T-cell (primary cell): Measurements from ENCODE around the gene SMYD1. TPM values are rescaled to one million over a fixed set of nuclear protein-coding genes. Genes with fewer than 3 reads are reported as not detected.

ENCODE experiments used
- ATAC-seq, 4 experiments: fragments of 200-7000 bp in 3 of 4; fragments of 150-1000 bp in 1 of 4; cut with Tn5 transposase; replicated peaks in 1 of 4; 1 replicate in 3 of 4; 2 replicates in 1 of 4; pipeline ENCODE4 v1.10.0; 2021; ENCODE audit warnings: moderate library complexity in 3 of 4, mild to moderate bottlenecking in 2 of 4, moderate number of reproducible peaks in 1 of 4
- CTCF ChIA-PET, 2 donors: fragments of 300-600 bp; sonication (Branson Sonifier 250); formaldehyde crosslinking; loops; one replicate each; lab custom pipeline; 2022; ENCODE audit warnings: antibody characterized with exemption in 2 of 2; lab: Charles Lee
- POLR2A ChIA-PET, 2 donors: fragments of 300-600 bp; sonication (Branson Sonifier 250); formaldehyde crosslinking; loops; one replicate each; lab custom pipeline; 2022; ENCODE audit warnings: antibody characterized with exemption in 2 of 2; lab: Charles Lee
- DNase-seq, 35 experiments: peaks; one replicate each; pipeline versions ENCODE4 v3.0.0 to v3.0.0-alpha.2; 2013 to 2023
- H3K27ac ChIP-seq: one replicate; pipeline ENCODE4 v1.5.1; 2013; ENCODE audit warnings: low read length
- H3K27me3 ChIP-seq, 2 experiments: replicated peaks in 1 of 2; 1 replicate in 1 of 2; 2 replicates in 1 of 2; pipeline versions ENCODE4 v1.6.1 to v1.7.0; 2013; ENCODE audit warnings: low read length in 1 of 2, mixed read lengths in 1 of 2; ENCODE audit not compliant: control insufficient read depth in 2 of 2, insufficient read depth in 2 of 2; ENCODE audit errors: extremely low read depth in 1 of 2
- H3K36me3 ChIP-seq, 2 donors: 1 replicate in 1 of 2; 2 replicates in 1 of 2; pipeline versions ENCODE4 v1.6.1 to v1.7.0; 2013; ENCODE audit warnings: low read length in 1 of 2; ENCODE audit not compliant: control insufficient read depth in 2 of 2, insufficient read depth in 1 of 2; ENCODE audit errors: extremely low read depth in 1 of 2
- H3K4me1 ChIP-seq, 2 experiments: 1 replicate in 1 of 2; 2 replicates in 1 of 2; pipeline versions ENCODE4 v1.6.1 to v1.7.0; 2013; ENCODE audit warnings: low read length in 2 of 2, mixed read lengths in 1 of 2; ENCODE audit not compliant: insufficient read depth in 2 of 2, control insufficient read depth in 1 of 2; ENCODE audit errors: extremely low read depth in 1 of 2
- H3K4me3 ChIP-seq, 2 donors: 1 replicate in 1 of 2; 2 replicates in 1 of 2; pipeline versions ENCODE4 v1.5.1 to v1.7.0; 2013; ENCODE audit warnings: mild to moderate bottlenecking in 2 of 2, low read length in 1 of 2, moderate library complexity in 1 of 2; ENCODE audit not compliant: control insufficient read depth in 1 of 2; ENCODE audit errors: extremely low read depth in 1 of 2
- H3K9me3 ChIP-seq: 2 replicates; pipeline ENCODE4 v1.7.0; 2013
- H3K27ac Mint-ChIP-seq, 2 donors: one replicate each; pipeline ENCODE4 v1.8.0; 2020 to 2021; ENCODE audit warnings: mild to moderate bottlenecking in 2 of 2, mixed read lengths in 2 of 2
- H3K27me3 Mint-ChIP-seq, 2 donors: one replicate each; pipeline ENCODE4 v1.8.0; 2021 to 2022; ENCODE audit warnings: mixed read lengths in 2 of 2
- H3K36me3 Mint-ChIP-seq: one replicate; pipeline ENCODE4 v1.8.0; 2021; ENCODE audit warnings: mixed read lengths
- H3K4me1 Mint-ChIP-seq, 3 donors: one replicate each; pipeline ENCODE4 v1.8.0; 2020 to 2022; ENCODE audit warnings: mixed read lengths in 3 of 3, mild to moderate bottlenecking in 1 of 3
- H3K4me3 Mint-ChIP-seq, 3 donors: one replicate each; pipeline ENCODE4 v1.8.0; 2020 to 2022; ENCODE audit warnings: mild to moderate bottlenecking in 3 of 3, mixed read lengths in 3 of 3, moderate library complexity in 3 of 3
- H3K9me3 Mint-ChIP-seq, 3 donors: one replicate each; pipeline ENCODE4 v1.8.0; 2020 to 2022; ENCODE audit warnings: mixed read lengths in 3 of 3
- WGBS: methylation state at CpG from one replicate; pipeline ENCODE4 v1.1.5; 2013; ENCODE audit warnings: missing lambda C conversion rate; ENCODE audit not compliant: insufficient coverage; 5-methylcytosine and 5-hydroxymethylcytosine counted together
- total RNA-seq, 35 experiments: library from RNA in 6 of 35; stranded (reverse) in 6 of 35; fragments of 120-200 nt in 1 of 35; gene quantifications; one replicate each; pipeline versions ENCODE4 v1.2.1 to v1.2.4 and lab custom pipeline; 2013 to 2026

Gene SMYD1
- total RNA-seq, 5 donors from 2014 or later (not counting 1 experiment from before 2014, with no cell fraction given): not detected

GRCh38 chr2:88144914-88145497 lies 77.4 kb downstream of the SMYD1 start:
- CTCF ChIA-PET: no interaction called here
- H3K27ac Mint-ChIP-seq: no peak overlapping the region
- no peak overlapping the region for H3K4me3 Mint-ChIP-seq
- Histone ChIP-seq H3K4me3 (no peak overlapping the region), H3K27me3 (peaks cover 0 to 18% of the 10 kb centered on the region in 2 experiments), H3K36me3 (no peaks in the 10 kb centered on the region), H3K4me1 (no peaks in the 10 kb centered on the region), H3K9me3 (peaks cover 6% of the 10 kb centered on the region), H3K27ac (no peak overlapping the region)
- peaks cover 5% of the 10 kb centered on the region for H3K36me3 Mint-ChIP-seq
- POLR2A ChIA-PET: no interaction called here
- peaks cover 18 to 23% (median 20%) of the 10 kb centered on the region in 3 donors for H3K9me3 Mint-ChIP-seq
- peaks cover 33 to 36% of the 10 kb centered on the region in 2 donors for H3K27me3 Mint-ChIP-seq
- DNase-seq (no peak), ATAC-seq (no peak)
- H3K4me1 Mint-ChIP-seq: no peaks in the 10 kb centered on the region
- WGBS: 86% methylated on average over 3 of the region's 10 CpGs

GRCh38 chr2:88146590-88146989 lies 79.0 kb downstream of the SMYD1 start:
- Mint-ChIP-seq H3K27me3 (peaks cover 30 to 36% of the 10 kb centered on the region in 2 donors), H3K36me3 (peaks cover 5% of the 10 kb centered on the region), H3K4me3 (no peak overlapping the region), H3K27ac (peak overlapping the region in 1 of 2 donors; percentile 62), H3K4me1 (no peaks in the 10 kb centered on the region), H3K9me3 (peaks cover 17 to 21% (median 20%) of the 10 kb centered on the region in 3 donors)
- ChIA-PET POLR2A (no interaction called here), CTCF (interaction anchor here in 1 of 2 donors (0.8 kb wide), 1 partner anchor 87 kb away, joined by 3 read pairs; no protein-coding TSS in a partner anchor)
- Histone ChIP-seq H3K4me3 (no peak overlapping the region), H3K27ac (no peak overlapping the region), H3K4me1 (no peaks in the 10 kb centered on the region), H3K9me3 (peaks cover 6% of the 10 kb centered on the region), H3K27me3 (peaks cover 0 to 15% of the 10 kb centered on the region in 2 experiments), H3K36me3 (no peaks in the 10 kb centered on the region)
- ATAC-seq (no peak), DNase-seq (no peak)

GRCh38 chr2:88147145-88147544 lies 79.5 kb downstream of the SMYD1 start:
- POLR2A ChIA-PET: no interaction called here
- CTCF ChIA-PET: no interaction called here
- Mint-ChIP-seq H3K36me3 (peaks cover 5% of the 10 kb centered on the region), H3K4me1 (no peaks in the 10 kb centered on the region), H3K27ac (no peak overlapping the region), H3K4me3 (no peak overlapping the region), H3K9me3 (peaks cover 12 to 19% (median 17%) of the 10 kb centered on the region in 3 donors), H3K27me3 (peaks cover 29 to 34% of the 10 kb centered on the region in 2 donors)
- Histone ChIP-seq H3K9me3 (peaks cover 3% of the 10 kb centered on the region), H3K4me1 (no peaks in the 10 kb centered on the region), H3K27me3 (peaks cover 0 to 15% of the 10 kb centered on the region in 2 experiments), H3K4me3 (no peak overlapping the region), H3K27ac (no peak overlapping the region), H3K36me3 (no peaks in the 10 kb centered on the region)
- DNase-seq (no peak), ATAC-seq (no peak)
- 92% methylated on average over 1 of the region's 2 CpGs for WGBS

GRCh38 chr2:88148929-88149438 lies 81.4 kb downstream of the SMYD1 start:
- H3K27ac ChIP-seq: no peak overlapping the region
- H3K27me3 Mint-ChIP-seq: peaks cover 24 to 29% of the 10 kb centered on the region in 2 donors
- peaks cover 2% of the 10 kb centered on the region for H3K9me3 ChIP-seq
- H3K36me3 Mint-ChIP-seq: peaks cover 13% of the 10 kb centered on the region
- peaks cover 17 to 33% (median 22%) of the 10 kb centered on the region in 3 donors for H3K9me3 Mint-ChIP-seq
- H3K27me3 ChIP-seq: peaks cover 0 to 15% of the 10 kb centered on the region in 2 experiments
- ChIA-PET CTCF (no interaction called here), POLR2A (no interaction called here)
- DNase-seq (no peak), ATAC-seq (no peak)
- no peak overlapping the region for H3K27ac Mint-ChIP-seq
- no peak overlapping the region for H3K4me3 ChIP-seq
- no peaks in the 10 kb centered on the region for H3K4me1 Mint-ChIP-seq
- H3K4me1 ChIP-seq: no peaks in the 10 kb centered on the region
- H3K36me3 ChIP-seq: no peaks in the 10 kb centered on the region
- no peak overlapping the region for H3K4me3 Mint-ChIP-seq

- Mint-ChIP-seq H3K9me3 (no peaks in the 10 kb centered on the region), H3K4me1 (no peaks in the 10 kb centered on the region), H3K36me3 (no peaks in the 10 kb centered on the region), H3K27me3 (no peaks in the 10 kb centered on the region), H3K4me3 (no peak overlapping the region), H3K27ac (no peak overlapping the region)
- Histone ChIP-seq H3K27me3 (no peaks in the 10 kb centered on the region), H3K36me3 (no peaks in the 10 kb centered on the region), H3K27ac (no peak overlapping the region), H3K4me1 (no peaks in the 10 kb centered on the region), H3K4me3 (no peak overlapping the region), H3K9me3 (no peaks in the 10 kb centered on the region)
- CTCF ChIA-PET: interaction anchor here (2.8 to 3.2 kb wide), 2 partner anchors 99 kb away, joined by 17 to 39 read pairs; no protein-coding TSS in a partner anchor
- DNase-seq: no peak
- 20% methylated on average over 1 of the region's 3 CpGs for WGBS
- POLR2A ChIA-PET: no interaction called here
- no peak for ATAC-seq
Measured at GRCh38 chr2:88159481-88159880, 91.9 kb downstream of the SMYD1 start.

- CTCF ChIA-PET: interaction anchor here (0.6 to 3.2 kb wide), 3 partner anchors 99 to 140 kb away, joined by 4 to 39 read pairs (median 17); no protein-coding TSS in a partner anchor
- Histone ChIP-seq H3K4me1 (no peaks in the 10 kb centered on the region), H3K36me3 (no peaks in the 10 kb centered on the region), H3K27me3 (no peaks in the 10 kb centered on the region), H3K27ac (no peak overlapping the region), H3K4me3 (no peak overlapping the region), H3K9me3 (no peaks in the 10 kb centered on the region)
- Mint-ChIP-seq H3K27ac (no peak overlapping the region), H3K9me3 (no peaks in the 10 kb centered on the region), H3K27me3 (no peaks in the 10 kb centered on the region), H3K4me3 (no peak overlapping the region), H3K4me1 (no peaks in the 10 kb centered on the region), H3K36me3 (no peaks in the 10 kb centered on the region)
- 47% methylated on average over 3 of the region's 5 CpGs for WGBS
- POLR2A ChIA-PET: no interaction called here
- ATAC-seq (peak in 3 of 4 experiments; percentile 35 to 57 (median 37)), DNase-seq (peak in 29 of 35 experiments; percentile 11 to 75 (median 40))
Measured at GRCh38 chr2:88159955-88160415, 92.4 kb downstream of the SMYD1 start.
